Rectal smooth muscle tissue (tissue), 1 donor: ENCODE measurements around the gene SCMH1.

Source experiments
- H3K27ac ChIP-seq: one replicate; pipeline ENCODE4 v1.7.0; 2013; ENCODE audit warnings: low read depth, low read length, inconsistent platforms
- H3K27me3 ChIP-seq: one replicate; pipeline ENCODE4 v1.7.0; 2013; ENCODE audit warnings: low read length; ENCODE audit not compliant: control insufficient read depth, insufficient read depth
- H3K36me3 ChIP-seq: one replicate; pipeline ENCODE4 v1.7.0; 2013; ENCODE audit warnings: low read length; ENCODE audit not compliant: control insufficient read depth, insufficient read depth
- H3K4me1 ChIP-seq: one replicate; pipeline ENCODE4 v1.7.0; 2013; ENCODE audit warnings: low read length; ENCODE audit not compliant: control insufficient read depth, insufficient read depth
- H3K4me3 ChIP-seq: one replicate; pipeline ENCODE4 v1.7.0; 2013; ENCODE audit warnings: low read length
- H3K9ac ChIP-seq: one replicate; pipeline ENCODE4 v1.7.0; 2013; ENCODE audit warnings: low read length

The SCMH1 gene

GRCh38 chr1:41045740-41046139 is 196.4 kb downstream of the SCMH1 start:
- no peak overlapping the region for H3K27ac ChIP-seq
- H3K36me3 ChIP-seq = peaks cover 15% of the 10 kb centered on the region
- H3K9ac ChIP-seq = no peak overlapping the region
- no peaks in the 10 kb centered on the region for H3K27me3 ChIP-seq
- H3K4me1 ChIP-seq = no peaks in the 10 kb centered on the region
- H3K4me3 ChIP-seq = no peak overlapping the region

GRCh38 chr1:41044187-41044586 is 197.9 kb downstream of the SCMH1 start:
- Histone ChIP-seq H3K9ac (no peak overlapping the region), H3K27ac (no peak overlapping the region), H3K4me1 (no peaks in the 10 kb centered on the region), H3K27me3 (no peaks in the 10 kb centered on the region), H3K36me3 (peaks cover 15% of the 10 kb centered on the region), H3K4me3 (no peak overlapping the region)

- peaks cover 14% of the 10 kb centered on the region for H3K36me3 ChIP-seq
- no peak overlapping the region for H3K4me3 ChIP-seq
- no peaks in the 10 kb centered on the region for H3K4me1 ChIP-seq
- no peaks in the 10 kb centered on the region for H3K27me3 ChIP-seq
- H3K9ac ChIP-seq = no peak overlapping the region
- no peak overlapping the region for H3K27ac ChIP-seq
Measured at GRCh38 chr1:41041614-41042270, 200.4 kb downstream of the SCMH1 start.

GRCh38 chr1:41038110-41038509 is 204.0 kb downstream of the SCMH1 start:
- Histone ChIP-seq H3K27ac (no peak overlapping the region), H3K36me3 (peaks cover 25% of the 10 kb centered on the region)

GRCh38 chr1:41037116-41037903 is 204.8 kb downstream of the SCMH1 start:
- Histone ChIP-seq H3K27ac (no peak overlapping the region), H3K36me3 (peaks cover 28% of the 10 kb centered on the region)

More at GRCh38 chr1:41038110-41038509, 204.0 kb downstream of the SCMH1 start:
- no peaks in the 10 kb centered on the region for H3K4me1 ChIP-seq
- no peak overlapping the region for H3K4me3 ChIP-seq
- H3K27me3 ChIP-seq = no peaks in the 10 kb centered on the region
- H3K9ac ChIP-seq = no peak overlapping the region

GRCh38 chr1:41033272-41033671 is 208.8 kb downstream of the SCMH1 start:
- H3K9ac ChIP-seq = no peak overlapping the region

More at GRCh38 chr1:41037116-41037903, 204.8 kb downstream of the SCMH1 start:
- no peaks in the 10 kb centered on the region for H3K27me3 ChIP-seq
- no peaks in the 10 kb centered on the region for H3K4me1 ChIP-seq
- H3K4me3 ChIP-seq = no peak overlapping the region
- H3K9ac ChIP-seq = no peak overlapping the region

GRCh38 chr1:41032147-41032546 is 210.0 kb downstream of the SCMH1 start:
- Histone ChIP-seq H3K4me3 (no peak overlapping the region), H3K36me3 (peaks cover 40% of the 10 kb centered on the region), H3K9ac (no peak overlapping the region), H3K4me1 (no peaks in the 10 kb centered on the region), H3K27ac (no peak overlapping the region), H3K27me3 (no peaks in the 10 kb centered on the region)

More at GRCh38 chr1:41033272-41033671, 208.8 kb downstream of the SCMH1 start:
- Histone ChIP-seq H3K4me3 (no peak overlapping the region), H3K4me1 (no peaks in the 10 kb centered on the region), H3K36me3 (peaks cover 40% of the 10 kb centered on the region), H3K27ac (no peak overlapping the region), H3K27me3 (no peaks in the 10 kb centered on the region)

GRCh38 chr1:41030872-41031616 is 211.1 kb downstream of the SCMH1 start:
- Histone ChIP-seq H3K4me3 (no peak overlapping the region), H3K4me1 (no peaks in the 10 kb centered on the region), H3K27me3 (no peaks in the 10 kb centered on the region), H3K36me3 (peaks cover 36% of the 10 kb centered on the region), H3K27ac (no peak overlapping the region), H3K9ac (no peak overlapping the region)

- Histone ChIP-seq H3K4me1 (no peaks in the 10 kb centered on the region), H3K27ac (no peak overlapping the region), H3K9ac (no peak overlapping the region), H3K36me3 (peaks cover 26% of the 10 kb centered on the region), H3K4me3 (no peak overlapping the region), H3K27me3 (no peaks in the 10 kb centered on the region)
Measured at GRCh38 chr1:41028034-41028642, 214.0 kb downstream of the SCMH1 start.

- no peak overlapping the region for H3K9ac ChIP-seq
- peaks cover 18% of the 10 kb centered on the region for H3K36me3 ChIP-seq
- no peaks in the 10 kb centered on the region for H3K27me3 ChIP-seq
- no peak overlapping the region for H3K4me3 ChIP-seq
- H3K4me1 ChIP-seq = no peaks in the 10 kb centered on the region
- no peak overlapping the region for H3K27ac ChIP-seq
Measured at GRCh38 chr1:41025979-41026819, 215.9 kb downstream of the SCMH1 start.

- no peaks in the 10 kb centered on the region for H3K4me1 ChIP-seq
- no peak overlapping the region for H3K4me3 ChIP-seq
Measured at GRCh38 chr1:41024953-41025352, 217.2 kb downstream of the SCMH1 start.

More at GRCh38 chr1:41024953-41025352, 217.2 kb downstream of the SCMH1 start:
- H3K27me3 ChIP-seq = no peaks in the 10 kb centered on the region
- H3K9ac ChIP-seq = no peak overlapping the region
- no peak overlapping the region for H3K27ac ChIP-seq
- peaks cover 15% of the 10 kb centered on the region for H3K36me3 ChIP-seq
